ENCODE results near the gene DUSP12.

The DUSP12 gene

GRCh38 chr1:161790587-161791317, 41.2 kb downstream of the DUSP12 start:
- TF ChIP-seq POLR2AphosphoS5 (IDR thresholded peaks at IDR 0.05; ENCODE audit: low read depth, low read length) (no peak), REST (IDR thresholded peaks at IDR 0.05; ENCODE audit: insufficient read depth in 1 of 2, low read depth in 2 of 2, low read length in 2 of 2) (no peak), FOXP2 (optimal IDR thresholded peaks at IDR 0.05; ENCODE audit: borderline replicate concordance, extremely low read depth, extremely low read length, insufficient read depth) (no peak), TAF1 (IDR thresholded peaks at IDR 0.05; ENCODE audit: borderline replicate concordance, insufficient read depth, low read length) (no peak), SIN3A (IDR thresholded peaks at IDR 0.05; ENCODE audit: borderline replicate concordance, insufficient read depth, low read length) (no peak)

DNA sequence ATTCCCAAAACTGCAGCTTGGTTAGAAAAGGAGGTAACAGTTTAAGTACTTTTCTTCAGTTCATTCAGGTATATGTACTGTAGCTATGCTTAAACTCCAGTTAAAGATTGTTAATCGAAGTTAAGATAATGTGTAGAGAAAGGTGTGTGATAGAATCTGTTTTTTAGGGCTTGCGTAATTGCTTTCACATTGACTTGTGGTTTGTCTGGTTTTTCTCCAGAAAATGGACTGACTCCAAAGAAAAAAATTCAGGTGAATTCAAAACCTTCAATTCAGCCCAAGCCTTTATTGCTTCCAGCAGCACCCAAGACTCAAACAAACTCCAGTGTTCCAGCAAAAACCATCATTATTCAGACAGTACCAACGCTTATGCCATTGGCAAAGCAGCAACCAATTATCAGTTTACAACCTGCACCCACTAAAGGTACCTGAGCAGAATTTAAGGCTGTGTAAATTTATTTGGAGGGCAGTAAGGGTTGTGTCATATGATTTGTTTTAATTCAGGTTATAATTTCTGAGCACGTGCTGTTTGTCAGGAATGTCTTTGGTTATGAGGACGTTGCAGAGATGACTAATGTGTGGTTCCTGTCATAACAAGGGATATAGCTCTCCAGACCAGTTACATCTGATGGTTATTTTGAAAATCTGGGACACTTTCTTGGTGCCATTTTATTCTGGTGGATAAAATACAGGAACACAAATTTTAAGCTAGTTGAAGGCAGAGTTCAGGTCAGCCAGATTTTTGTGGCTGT, 42.5 kb downstream of the DUSP12 start:
- TF ChIP-seq SIN3A (IDR thresholded peaks at IDR 0.05; ENCODE audit: borderline replicate concordance, insufficient read depth, low read length) (no peak), TAF1 (IDR thresholded peaks at IDR 0.05; ENCODE audit: borderline replicate concordance, insufficient read depth, low read length) (no peak), REST (IDR thresholded peaks at IDR 0.05; ENCODE audit: insufficient read depth in 1 of 2, low read depth in 2 of 2, low read length in 2 of 2) (no peak), POLR2AphosphoS5 (IDR thresholded peaks at IDR 0.05; ENCODE audit: low read depth, low read length) (no peak), FOXP2 (optimal IDR thresholded peaks at IDR 0.05; ENCODE audit: borderline replicate concordance, extremely low read depth, extremely low read length, insufficient read depth) (no peak)

GRCh38 chr1:161792740-161793139, 43.2 kb downstream of the DUSP12 start:
- no peak for TF ChIP-seq REST (IDR thresholded peaks at IDR 0.05; ENCODE audit: insufficient read depth in 1 of 2, low read depth in 2 of 2, low read length in 2 of 2)
- no peak for TF ChIP-seq POLR2AphosphoS5 (IDR thresholded peaks at IDR 0.05; ENCODE audit: low read depth, low read length)
- no peak for TF ChIP-seq FOXP2 (optimal IDR thresholded peaks at IDR 0.05; ENCODE audit: borderline replicate concordance, extremely low read depth, extremely low read length, insufficient read depth)
- no peak for TF ChIP-seq SIN3A (IDR thresholded peaks at IDR 0.05; ENCODE audit: borderline replicate concordance, insufficient read depth, low read length)
- no peak for TF ChIP-seq TAF1 (IDR thresholded peaks at IDR 0.05; ENCODE audit: borderline replicate concordance, insufficient read depth, low read length)

DNA sequence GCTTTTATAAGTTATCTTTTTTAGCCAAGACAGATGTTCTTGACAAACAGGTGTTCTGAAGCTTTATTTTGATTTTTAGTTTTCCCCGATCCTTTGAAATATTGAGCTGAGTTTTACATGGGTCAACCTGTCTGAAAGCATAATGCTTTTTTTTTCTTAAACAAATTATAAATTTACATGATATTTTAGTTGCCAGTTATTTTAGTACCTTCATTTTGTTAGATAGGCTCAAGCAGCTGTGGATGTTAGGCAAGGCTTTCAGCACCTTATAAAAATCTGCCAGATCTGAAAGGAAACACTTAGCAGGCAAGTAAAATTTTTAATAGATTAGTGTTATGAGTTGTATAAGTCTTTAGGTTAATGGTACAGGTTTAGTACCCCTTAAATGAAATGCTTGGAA, 50.2 kb downstream of the DUSP12 start:
- TF ChIP-seq REST (IDR thresholded peaks at IDR 0.05; ENCODE audit: insufficient read depth in 1 of 2, low read depth in 2 of 2, low read length in 2 of 2): no peak
- no peak for TF ChIP-seq SIN3A (IDR thresholded peaks at IDR 0.05; ENCODE audit: borderline replicate concordance, insufficient read depth, low read length)
- TF ChIP-seq POLR2AphosphoS5 (IDR thresholded peaks at IDR 0.05; ENCODE audit: low read depth, low read length): no peak

Measured in PFSK-1 (cell line).